Measurements from ENCODE around the gene MKKS. TPM values are rescaled to one million over a fixed set of nuclear protein-coding genes. Genes with fewer than 3 reads are reported as not detected.

Gene MKKS
- total and polyA plus RNA-seq, 2 of the 13 experiments (the other 11 are each of a cell fraction or from before 2014, with no cell fraction given), result 26.7 to 34.5 TPM

DNA sequence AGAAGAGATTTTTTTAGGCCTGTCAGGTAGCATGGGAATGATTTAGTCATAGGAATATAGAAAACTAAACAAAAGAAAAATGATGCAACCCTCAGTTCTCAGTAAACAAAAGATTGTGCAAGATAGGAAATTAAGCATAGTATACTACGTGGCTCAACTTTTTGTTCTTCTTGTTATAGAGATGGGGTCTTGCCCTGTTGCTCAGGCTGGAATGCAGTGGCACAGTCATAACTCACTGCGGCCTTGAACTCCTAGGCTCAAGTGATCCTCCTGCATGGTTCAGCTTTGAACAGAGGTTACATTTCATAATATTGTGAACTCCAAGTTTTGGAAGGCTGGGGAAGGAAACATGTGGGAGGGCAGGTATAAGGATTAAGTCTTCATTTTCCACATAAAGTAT is 29.6 kb upstream of the MKKS start (continued):
- TF ChIP-seq, protein P1, sequence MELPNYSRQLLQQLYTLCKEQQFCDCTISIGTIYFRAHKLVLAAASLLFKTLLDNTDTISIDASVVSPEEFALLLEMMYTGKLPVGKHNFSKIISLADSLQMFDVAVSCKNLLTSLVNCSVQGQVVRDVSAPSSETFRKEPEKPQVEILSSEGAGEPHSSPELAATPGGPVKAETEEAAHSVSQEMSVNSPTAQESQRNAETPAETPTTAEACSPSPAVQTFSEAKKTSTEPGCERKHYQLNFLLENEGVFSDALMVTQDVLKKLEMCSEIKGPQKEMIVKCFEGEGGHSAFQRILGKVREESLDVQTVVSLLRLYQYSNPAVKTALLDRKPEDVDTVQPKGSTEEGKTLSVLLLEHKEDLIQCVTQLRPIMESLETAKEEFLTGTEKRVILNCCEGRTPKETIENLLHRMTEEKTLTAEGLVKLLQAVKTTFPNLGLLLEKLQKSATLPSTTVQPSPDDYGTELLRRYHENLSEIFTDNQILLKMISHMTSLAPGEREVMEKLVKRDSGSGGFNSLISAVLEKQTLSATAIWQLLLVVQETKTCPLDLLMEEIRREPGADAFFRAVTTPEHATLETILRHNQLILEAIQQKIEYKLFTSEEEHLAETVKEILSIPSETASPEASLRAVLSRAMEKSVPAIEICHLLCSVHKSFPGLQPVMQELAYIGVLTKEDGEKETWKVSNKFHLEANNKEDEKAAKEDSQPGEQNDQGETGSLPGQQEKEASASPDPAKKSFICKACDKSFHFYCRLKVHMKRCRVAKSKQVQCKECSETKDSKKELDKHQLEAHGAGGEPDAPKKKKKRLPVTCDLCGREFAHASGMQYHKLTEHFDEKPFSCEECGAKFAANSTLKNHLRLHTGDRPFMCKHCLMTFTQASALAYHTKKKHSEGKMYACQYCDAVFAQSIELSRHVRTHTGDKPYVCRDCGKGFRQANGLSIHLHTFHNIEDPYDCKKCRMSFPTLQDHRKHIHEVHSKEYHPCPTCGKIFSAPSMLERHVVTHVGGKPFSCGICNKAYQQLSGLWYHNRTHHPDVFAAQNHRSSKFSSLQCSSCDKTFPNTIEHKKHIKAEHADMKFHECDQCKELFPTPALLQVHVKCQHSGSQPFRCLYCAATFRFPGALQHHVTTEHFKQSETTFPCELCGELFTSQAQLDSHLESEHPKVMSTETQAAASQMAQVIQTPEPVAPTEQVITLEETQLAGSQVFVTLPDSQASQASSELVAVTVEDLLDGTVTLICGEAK (IDR thresholded peaks at IDR 0.05), result no peak
- TF ChIP-seq, protein P1 (CRISPR knock-in tag; IDR thresholded peaks at IDR 0.05), result no peak
- TF ChIP-seq, protein P2, sequence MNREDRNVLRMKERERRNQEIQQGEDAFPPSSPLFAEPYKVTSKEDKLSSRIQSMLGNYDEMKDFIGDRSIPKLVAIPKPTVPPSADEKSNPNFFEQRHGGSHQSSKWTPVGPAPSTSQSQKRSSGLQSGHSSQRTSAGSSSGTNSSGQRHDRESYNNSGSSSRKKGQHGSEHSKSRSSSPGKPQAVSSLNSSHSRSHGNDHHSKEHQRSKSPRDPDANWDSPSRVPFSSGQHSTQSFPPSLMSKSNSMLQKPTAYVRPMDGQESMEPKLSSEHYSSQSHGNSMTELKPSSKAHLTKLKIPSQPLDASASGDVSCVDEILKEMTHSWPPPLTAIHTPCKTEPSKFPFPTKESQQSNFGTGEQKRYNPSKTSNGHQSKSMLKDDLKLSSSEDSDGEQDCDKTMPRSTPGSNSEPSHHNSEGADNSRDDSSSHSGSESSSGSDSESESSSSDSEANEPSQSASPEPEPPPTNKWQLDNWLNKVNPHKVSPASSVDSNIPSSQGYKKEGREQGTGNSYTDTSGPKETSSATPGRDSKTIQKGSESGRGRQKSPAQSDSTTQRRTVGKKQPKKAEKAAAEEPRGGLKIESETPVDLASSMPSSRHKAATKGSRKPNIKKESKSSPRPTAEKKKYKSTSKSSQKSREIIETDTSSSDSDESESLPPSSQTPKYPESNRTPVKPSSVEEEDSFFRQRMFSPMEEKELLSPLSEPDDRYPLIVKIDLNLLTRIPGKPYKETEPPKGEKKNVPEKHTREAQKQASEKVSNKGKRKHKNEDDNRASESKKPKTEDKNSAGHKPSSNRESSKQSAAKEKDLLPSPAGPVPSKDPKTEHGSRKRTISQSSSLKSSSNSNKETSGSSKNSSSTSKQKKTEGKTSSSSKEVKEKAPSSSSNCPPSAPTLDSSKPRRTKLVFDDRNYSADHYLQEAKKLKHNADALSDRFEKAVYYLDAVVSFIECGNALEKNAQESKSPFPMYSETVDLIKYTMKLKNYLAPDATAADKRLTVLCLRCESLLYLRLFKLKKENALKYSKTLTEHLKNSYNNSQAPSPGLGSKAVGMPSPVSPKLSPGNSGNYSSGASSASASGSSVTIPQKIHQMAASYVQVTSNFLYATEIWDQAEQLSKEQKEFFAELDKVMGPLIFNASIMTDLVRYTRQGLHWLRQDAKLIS (CRISPR knock-in tag; IDR thresholded peaks at IDR 0.05), result no peak
- TF ChIP-seq AKAP8 (CRISPR knock-in tag; IDR thresholded peaks at IDR 0.05) (no peak), KDM5A (IDR thresholded peaks at IDR 0.05; ENCODE audit: borderline replicate concordance, low read length) (no peak; the same call in 1 of the 2 replicates), KMT2A (CRISPR knock-in tag; IDR thresholded peaks at IDR 0.05) (no peak), SMARCC2 (IDR thresholded peaks at IDR 0.05) (0 out of 2 replicates have a peak, but pooled peaks have one; percentile 55), SAP130 (CRISPR knock-in tag; IDR thresholded peaks at IDR 0.05; ENCODE audit: low read depth) (peak; percentile 45; the same call in 1 of the 2 replicates), ZNF792 (CRISPR knock-in tag; IDR thresholded peaks at IDR 0.05) (peak; percentile 49; the same call in 1 of the 2 replicates), REXO4 (CRISPR knock-in tag; IDR thresholded peaks at IDR 0.05; ENCODE audit: borderline replicate concordance) (no peak), ZNF780A (CRISPR knock-in tag; IDR thresholded peaks at IDR 0.05) (no peak), ETV6 (CRISPR knock-in tag; conservative IDR thresholded peaks at IDR 0.05) (no peak)
- TF ChIP-seq, protein P3, sequence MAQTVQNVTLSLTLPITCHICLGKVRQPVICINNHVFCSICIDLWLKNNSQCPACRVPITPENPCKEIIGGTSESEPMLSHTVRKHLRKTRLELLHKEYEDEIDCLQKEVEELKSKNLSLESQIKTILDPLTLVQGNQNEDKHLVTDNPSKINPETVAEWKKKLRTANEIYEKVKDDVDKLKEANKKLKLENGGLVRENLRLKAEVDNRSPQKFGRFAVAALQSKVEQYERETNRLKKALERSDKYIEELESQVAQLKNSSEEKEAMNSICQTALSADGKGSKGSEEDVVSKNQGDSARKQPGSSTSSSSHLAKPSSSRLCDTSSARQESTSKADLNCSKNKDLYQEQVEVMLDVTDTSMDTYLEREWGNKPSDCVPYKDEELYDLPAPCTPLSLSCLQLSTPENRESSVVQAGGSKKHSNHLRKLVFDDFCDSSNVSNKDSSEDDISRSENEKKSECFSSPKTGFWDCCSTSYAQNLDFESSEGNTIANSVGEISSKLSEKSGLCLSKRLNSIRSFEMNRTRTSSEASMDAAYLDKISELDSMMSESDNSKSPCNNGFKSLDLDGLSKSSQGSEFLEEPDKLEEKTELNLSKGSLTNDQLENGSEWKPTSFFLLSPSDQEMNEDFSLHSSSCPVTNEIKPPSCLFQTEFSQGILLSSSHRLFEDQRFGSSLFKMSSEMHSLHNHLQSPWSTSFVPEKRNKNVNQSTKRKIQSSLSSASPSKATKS (CRISPR knock-in tag; IDR thresholded peaks at IDR 0.05), result peak; percentile 68; the same call in 1 of the 2 replicates
- TF ChIP-seq, protein P4, sequence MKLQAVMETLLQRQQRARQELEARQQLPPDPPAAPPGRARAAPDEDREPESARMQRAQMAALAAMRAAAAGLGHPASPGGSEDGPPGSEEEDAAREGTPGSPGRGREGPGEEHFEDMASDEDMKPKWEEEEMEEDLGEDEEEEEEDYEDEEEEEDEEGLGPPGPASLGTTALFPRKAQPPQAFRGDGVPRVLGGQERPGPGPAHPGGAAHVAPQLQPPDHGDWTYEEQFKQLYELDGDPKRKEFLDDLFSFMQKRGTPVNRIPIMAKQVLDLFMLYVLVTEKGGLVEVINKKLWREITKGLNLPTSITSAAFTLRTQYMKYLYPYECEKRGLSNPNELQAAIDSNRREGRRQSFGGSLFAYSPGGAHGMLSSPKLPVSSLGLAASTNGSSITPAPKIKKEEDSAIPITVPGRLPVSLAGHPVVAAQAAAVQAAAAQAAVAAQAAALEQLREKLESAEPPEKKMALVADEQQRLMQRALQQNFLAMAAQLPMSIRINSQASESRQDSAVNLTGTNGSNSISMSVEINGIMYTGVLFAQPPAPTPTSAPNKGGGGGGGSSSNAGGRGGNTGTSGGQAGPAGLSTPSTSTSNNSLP (IDR thresholded peaks at IDR 0.05; ENCODE audit: low read depth, low read length), result peak; percentile 72

Data from HepG2 (cell line).